ENCODE measurements around the gene SUSD1.

SUSD1 gene

DNA sequence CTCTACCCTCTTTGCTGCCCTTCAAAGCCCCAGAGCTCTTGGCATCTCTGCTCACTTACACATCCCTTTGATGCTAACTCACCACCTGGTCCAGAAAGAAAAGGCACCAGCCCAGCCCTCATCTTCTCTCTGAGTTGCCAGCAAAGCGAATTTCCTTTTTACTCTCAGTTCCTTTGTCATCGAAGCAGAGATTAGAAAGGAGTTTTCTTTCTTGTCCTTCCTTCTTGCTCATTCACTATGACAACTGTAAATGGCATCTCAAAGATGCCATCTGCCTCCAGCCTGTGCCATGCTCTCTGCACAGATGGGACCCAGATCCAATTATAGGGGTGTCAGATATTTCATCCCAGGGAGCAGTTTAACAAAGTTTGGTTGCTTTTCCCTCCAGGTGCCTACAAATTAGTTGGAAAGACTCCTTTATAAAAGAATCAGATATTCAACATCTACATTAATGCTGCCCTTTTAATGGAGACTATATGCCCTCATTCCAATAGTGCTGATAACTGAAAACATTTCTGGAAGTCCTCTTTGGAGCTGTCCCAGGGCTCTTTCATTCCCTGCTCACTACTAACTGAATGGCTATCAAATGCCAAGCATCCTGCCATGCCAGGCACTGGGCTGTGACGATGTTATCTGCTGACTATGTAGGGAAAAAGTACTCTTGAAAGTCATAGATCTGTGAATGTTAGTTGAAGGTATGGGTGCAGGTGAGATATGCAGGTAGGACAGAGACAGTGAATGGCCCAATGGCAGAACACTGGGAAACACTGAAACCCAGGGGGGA lies 58.9 kb downstream of the SUSD1 start:
- no peaks in the 10 kb centered on the region for H3K79me2 ChIP-seq (ENCODE audit: insufficient read depth, low read length)
- H3K36me3 ChIP-seq (ENCODE audit: insufficient read depth, low read length), result peaks cover 3% of the 10 kb centered on the region; the same call in 1 of the 2 replicates
- TF ChIP-seq EZH2 (IDR thresholded peaks at IDR 0.05; ENCODE audit: borderline replicate concordance, low read depth, low read length, severe bottlenecking), result no peak
- no peak for TF ChIP-seq CTCF (IDR thresholded peaks at IDR 0.05; ENCODE audit: borderline replicate concordance, extremely low read depth, low read length, poor library complexity, severe bottlenecking)
- H3K27ac ChIP-seq (ENCODE audit: low read length), result no peak overlapping the region
- H3K4me1 ChIP-seq (ENCODE audit: insufficient read depth, low read length), result no peaks in the 10 kb centered on the region
- H3K4me3 ChIP-seq (ENCODE audit: low read depth in 1 of 2, low read length in 2 of 2), result no peak overlapping the region
- DNase-seq, result no peak
- no peaks in the 10 kb centered on the region for H3K9me3 ChIP-seq (ENCODE audit: insufficient read depth, low read length, severe bottlenecking)
- H4K20me1 ChIP-seq (ENCODE audit: insufficient read depth, low read length), result no peaks in the 10 kb centered on the region
- ATAC-seq (ENCODE audit: insufficient read depth, low read depth), result no peak
- H2AFZ ChIP-seq (ENCODE audit: low read depth, low read length), result no peak overlapping the region
- H3K9ac ChIP-seq (ENCODE audit: low read depth, low read length), result no peak overlapping the region
- no peak overlapping the region for H3K4me2 ChIP-seq (ENCODE audit: insufficient read depth, low read length)
- H3K27me3 ChIP-seq (ENCODE audit: insufficient read depth, low read length, poor library complexity), result no peaks in the 10 kb centered on the region

DNA sequence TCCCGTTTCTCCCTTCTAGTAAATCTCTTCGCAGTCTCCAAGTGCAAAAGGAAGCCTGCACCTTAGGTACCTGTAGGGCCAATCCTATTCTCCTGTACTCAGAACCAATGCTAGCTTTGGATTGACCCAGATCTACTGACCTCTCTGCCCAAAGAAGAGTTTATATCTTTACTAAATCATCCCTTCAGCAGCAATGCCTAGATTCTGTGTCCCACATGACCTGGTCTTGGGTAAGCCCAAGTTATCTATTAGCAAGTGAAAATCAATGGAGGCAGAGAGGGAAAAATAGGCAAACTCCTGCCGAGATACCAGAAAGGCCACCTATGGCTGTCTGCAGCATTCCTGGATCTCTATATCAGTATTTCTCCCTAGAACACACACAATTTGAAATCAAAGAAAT lies 60.0 kb downstream of the SUSD1 start:
- H3K9me3 ChIP-seq (ENCODE audit: insufficient read depth, low read length, severe bottlenecking), result no peaks in the 10 kb centered on the region
- H3K4me2 ChIP-seq (ENCODE audit: insufficient read depth, low read length), result no peak overlapping the region
- no peaks in the 10 kb centered on the region for H4K20me1 ChIP-seq (ENCODE audit: insufficient read depth, low read length)
- no peak overlapping the region for H3K9ac ChIP-seq (ENCODE audit: low read depth, low read length)
- H3K36me3 ChIP-seq (ENCODE audit: insufficient read depth, low read length), result peaks cover 3% of the 10 kb centered on the region; the same call in 1 of the 2 replicates
- H3K4me3 ChIP-seq (ENCODE audit: low read depth in 1 of 2, low read length in 2 of 2), result no peak overlapping the region
- no peaks in the 10 kb centered on the region for H3K4me1 ChIP-seq (ENCODE audit: insufficient read depth, low read length)
- H3K27ac ChIP-seq (ENCODE audit: low read length), result no peak overlapping the region
- no peak overlapping the region for H2AFZ ChIP-seq (ENCODE audit: low read depth, low read length)
- H3K79me2 ChIP-seq (ENCODE audit: insufficient read depth, low read length), result no peaks in the 10 kb centered on the region
- ATAC-seq (ENCODE audit: insufficient read depth, low read depth) (no peak), DNase-seq (no peak)
- no peaks in the 10 kb centered on the region for H3K27me3 ChIP-seq (ENCODE audit: insufficient read depth, low read length, poor library complexity)
- TF ChIP-seq EZH2 (IDR thresholded peaks at IDR 0.05; ENCODE audit: borderline replicate concordance, low read depth, low read length, severe bottlenecking) (no peak), CTCF (IDR thresholded peaks at IDR 0.05; ENCODE audit: borderline replicate concordance, extremely low read depth, low read length, poor library complexity, severe bottlenecking) (no peak)

DNA sequence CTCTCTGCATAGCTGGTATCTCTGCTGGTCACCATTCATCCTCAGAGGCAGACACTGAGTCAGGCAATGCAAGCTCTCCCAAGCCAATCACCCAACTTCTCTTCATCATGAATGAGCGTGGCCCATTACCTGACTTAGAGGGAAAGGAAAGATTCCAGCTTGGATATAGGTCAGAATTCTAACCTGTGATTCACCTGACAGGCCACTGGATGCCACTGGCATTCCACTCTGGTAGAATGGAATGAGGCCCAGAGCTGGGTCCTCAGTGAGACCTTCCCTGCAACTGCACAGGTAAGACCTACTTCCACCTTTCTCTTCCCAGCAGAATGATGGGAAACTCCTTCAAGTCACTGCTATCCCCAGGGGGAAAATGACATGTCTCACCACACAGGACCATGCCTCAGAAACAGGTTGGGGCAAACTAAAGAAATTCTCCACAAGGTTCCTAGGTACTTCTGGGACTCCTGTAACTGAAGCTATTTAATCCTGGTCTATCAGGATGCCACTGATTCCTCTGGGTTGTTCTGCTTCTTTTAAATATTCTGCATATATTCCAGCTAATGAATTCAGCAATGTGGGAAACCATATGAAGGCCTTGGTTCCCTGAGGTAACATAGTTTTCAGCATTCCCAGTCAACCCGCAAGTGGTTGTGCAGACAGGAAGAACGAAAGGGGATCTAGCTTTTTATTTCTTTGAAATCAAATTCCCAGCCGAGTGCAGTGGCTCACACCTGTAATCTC lies 62.0 kb downstream of the SUSD1 start:
- Histone ChIP-seq H2AFZ (ENCODE audit: low read depth, low read length) (no peak overlapping the region), H3K9me3 (ENCODE audit: insufficient read depth, low read length, severe bottlenecking) (no peaks in the 10 kb centered on the region), H3K27ac (ENCODE audit: low read length) (no peak overlapping the region), H3K9ac (ENCODE audit: low read depth, low read length) (no peak overlapping the region), H3K4me2 (ENCODE audit: insufficient read depth, low read length) (no peak overlapping the region), H3K36me3 (ENCODE audit: insufficient read depth, low read length) (peaks cover 3% of the 10 kb centered on the region; the same call in 1 of the 2 replicates), H3K79me2 (ENCODE audit: insufficient read depth, low read length) (no peaks in the 10 kb centered on the region), H3K4me3 (ENCODE audit: low read depth in 1 of 2, low read length in 2 of 2) (no peak overlapping the region), H3K27me3 (ENCODE audit: insufficient read depth, low read length, poor library complexity) (no peaks in the 10 kb centered on the region), H3K4me1 (ENCODE audit: insufficient read depth, low read length) (no peaks in the 10 kb centered on the region), H4K20me1 (ENCODE audit: insufficient read depth, low read length) (no peaks in the 10 kb centered on the region)
- DNase-seq, result peak; percentile 13
- TF ChIP-seq CTCF (IDR thresholded peaks at IDR 0.05; ENCODE audit: borderline replicate concordance, extremely low read depth, low read length, poor library complexity, severe bottlenecking), result peak; percentile 51
- TF ChIP-seq EZH2 (IDR thresholded peaks at IDR 0.05; ENCODE audit: borderline replicate concordance, low read depth, low read length, severe bottlenecking), result no peak
- peak; percentile 50; the same call in 1 of the 3 replicates for ATAC-seq (ENCODE audit: insufficient read depth, low read depth)

All from DND-41 (cell line).